PC-3 (cell line): ENCODE results near the gene TRMT6. TPM values are rescaled to one million over a fixed set of nuclear protein-coding genes. Genes with fewer than 3 reads are reported as not detected.
A peak's percentile ranks its signal among the peaks of the same experiment; 100 is the strongest.

ENCODE experiments used
- ATAC-seq: fragments of 200-7000 bp; cut with Tn5 transposase; 2 replicates; pipeline ENCODE4 v1.9.1; 2020; ENCODE audit warnings: mild to moderate bottlenecking, moderate library complexity
- BruUV-seq: library from RNA; stranded (reverse); fragments of 400-500 nt; replicated peaks from 2 replicates; lab custom pipeline; 2021; lab: Mats Ljungman, UMichigan
- CTCF ChIA-PET: fragments of 300-600 bp; sonication (Branson Sonifier 250); formaldehyde crosslinking; loops from one replicate; lab custom pipeline; 2022; ENCODE audit warnings: antibody characterized with exemption; lab: Charles Lee
- POLR2A ChIA-PET: fragments of 300-600 bp; sonication (Branson Sonifier 250); formaldehyde crosslinking; loops from one replicate; lab custom pipeline; 2022; ENCODE audit warnings: antibody characterized with exemption; ENCODE audit not compliant: unreplicated experiment; lab: Charles Lee
- DNase-seq: peaks from one replicate; pipeline ENCODE4 v3.0.0-alpha.2; 2015
- H2AFZ ChIP-seq: fragments of 300-600 bp; sonication (generic); 2 replicates; pipeline ENCODE4 v1.6.0; 2016; ENCODE audit warnings: antibody characterized with exemption, low read length
- H3F3A ChIP-seq: fragments of 300-600 bp; sonication (generic); one replicate; pipeline ENCODE4 v1.6.0; 2017; ENCODE audit warnings: antibody characterized with exemption, low read length, control low read depth, mild to moderate bottlenecking; ENCODE audit not compliant: unreplicated experiment
- H3K27ac ChIP-seq: fragments of 300-600 bp; sonication (generic); 2 replicates; pipeline ENCODE4 v1.5.1; 2016; ENCODE audit warnings: mild to moderate bottlenecking, low read length
- H3K27me3 ChIP-seq: fragments of 300-600 bp; sonication (generic); 2 replicates; pipeline ENCODE4 v1.6.1; 2016; ENCODE audit warnings: low read length, mixed read lengths
- H3K36me3 ChIP-seq: fragments of 300-600 bp; sonication (generic); 2 replicates; pipeline ENCODE4 v1.6.1; 2016; ENCODE audit warnings: low read depth, mixed run types, low read length, mixed read lengths
- H3K4me1 ChIP-seq: fragments of 300-600 bp; sonication (generic); 2 replicates; pipeline ENCODE4 v1.5.1; 2016; ENCODE audit warnings: low read length; ENCODE audit not compliant: insufficient read depth
- H3K4me2 ChIP-seq: fragments of 300-600 bp; sonication (generic); 2 replicates; pipeline ENCODE4 v1.6.0; 2016; ENCODE audit warnings: low read length
- H3K4me3 ChIP-seq: fragments of 300-600 bp; sonication (generic); 2 replicates; pipeline ENCODE4 v1.5.1; 2016; ENCODE audit warnings: mild to moderate bottlenecking, low read length, mixed read lengths
- H3K79me2 ChIP-seq: fragments of 300-600 bp; sonication (generic); 2 replicates; pipeline ENCODE4 v1.6.1; 2017; ENCODE audit warnings: low read length, mixed read lengths
- H3K9ac ChIP-seq: fragments of 300-600 bp; sonication (generic); 2 replicates; pipeline ENCODE4 v1.6.0; 2016; ENCODE audit warnings: mild to moderate bottlenecking, low read length
- H3K9me2 ChIP-seq: fragments of 300-600 bp; sonication (generic); replicated peaks from 2 replicates; pipeline ENCODE4 v1.6.1; 2016; ENCODE audit warnings: mixed run types, low read length, mixed read lengths
- H3K9me3 ChIP-seq: fragments of 300-600 bp; sonication (generic); 2 replicates; pipeline ENCODE4 v1.6.1; 2016; ENCODE audit warnings: low read length, mixed read lengths
- H4K20me1 ChIP-seq: fragments of 300-600 bp; sonication (generic); 2 replicates; pipeline ENCODE4 v1.6.1; 2016; ENCODE audit warnings: low read length, mixed read lengths
- CTCF ChIP-seq: fragments of 300-600 bp; sonication (generic); conservative IDR thresholded peaks from 2 replicates; pipeline ENCODE4 v1.5.1; 2017; ENCODE audit warnings: antibody characterized with exemption, low read depth, mild to moderate bottlenecking, low read length
- EZH2 ChIP-seq: fragments of 300-600 bp; sonication (generic); IDR thresholded peaks from one replicate; pipeline ENCODE4 v1.6.1; 2017; ENCODE audit warnings: antibody characterized with exemption, mild to moderate bottlenecking, low read length; ENCODE audit not compliant: unreplicated experiment
- EZH2phosphoT487 ChIP-seq: fragments of 300-600 bp; sonication (generic); IDR thresholded peaks from 2 replicates; pipeline ENCODE4 v1.6.1; 2018; ENCODE audit warnings: mild to moderate bottlenecking, antibody characterized with exemption, low read length, borderline replicate concordance
- intact Hi-C: fragments of 100-400 bp; cut with micrococcal nuclease; formaldehyde crosslinking; loops from 2 replicates; pipeline ENCODE4 v1.9.0; 2023
- total RNA-seq: library from RNA; depleted of rRNA; stranded (reverse); fragments of >200 nt; gene quantifications from 2 replicates; pipeline ENCODE4 v1.2.3, GENCODE V29; 2014

Gene TRMT6
- total RNA-seq, 1 experiment from 2014 or later: 44.0 TPM

GRCh38 chr20:5973172-5973571 is 22.8 kb upstream of the TRMT6 start:
- ATAC-seq: peak; percentile 94
- Histone ChIP-seq H3K27ac (peak overlapping the region; percentile 86), H3K9me2 (no peaks in the 10 kb centered on the region), H3K4me3 (peak overlapping the region; percentile 34; the same call in 1 of the 2 replicates), H3K79me2 (peaks cover 8% of the 10 kb centered on the region; the same call in 1 of the 2 replicates), H3K9ac (peak overlapping the region; percentile 34), H2AFZ (no peak overlapping the region), H3K27me3 (no peaks in the 10 kb centered on the region), H3K4me2 (peak overlapping the region; percentile 74), H3K9me3 (no peaks in the 10 kb centered on the region), H3K36me3 (peaks cover 43% of the 10 kb centered on the region), H4K20me1 (no peaks in the 10 kb centered on the region), H3K4me1 (peaks cover 52% of the 10 kb centered on the region), H3F3A (peaks cover 6% of the 10 kb centered on the region)
- ChIA-PET POLR2A (no interaction called here), CTCF (no interaction called here)
- TF ChIP-seq EZH2phosphoT487 (no peak), CTCF (no peak), EZH2 (no peak)
- peak; percentile 97 for DNase-seq
- intact Hi-C loops: loop anchor here (1.0 to 2.0 kb wide), 2 partner anchors 14 to 23 kb away; partner anchors contain the start of genes MCM8 and TRMT6
- BruUV-seq: no TSS peak

- BruUV-seq: no TSS peak
- H3K4me1 ChIP-seq: peaks cover 44% of the 10 kb centered on the region
- no peaks in the 10 kb centered on the region for H3K9me3 ChIP-seq
- peaks cover 8% of the 10 kb centered on the region; the same call in 1 of the 2 replicates for H3K79me2 ChIP-seq
- intact Hi-C loops: no loop called here
- H2AFZ ChIP-seq: no peak overlapping the region
- H3K9me2 ChIP-seq: no peaks in the 10 kb centered on the region
- peaks cover 37% of the 10 kb centered on the region for H3K36me3 ChIP-seq
- no peaks in the 10 kb centered on the region for H4K20me1 ChIP-seq
- TF ChIP-seq EZH2phosphoT487: no peak
- no peak for TF ChIP-seq CTCF
- TF ChIP-seq EZH2: no peak
- no peak for ATAC-seq
- ChIA-PET POLR2A (no interaction called here), CTCF (interaction anchor here (0.8 kb wide), 1 partner anchor 103 kb away, joined by 5 read pairs; no protein-coding TSS in a partner anchor)
- DNase-seq: peak; percentile 39
- H3F3A ChIP-seq: peaks cover 6% of the 10 kb centered on the region
- H3K27me3 ChIP-seq: no peaks in the 10 kb centered on the region
- no peak overlapping the region; the same call in 1 of the 2 replicates for H3K27ac ChIP-seq
- no peak overlapping the region for H3K9ac ChIP-seq
- no peak overlapping the region for H3K4me2 ChIP-seq
- no peak overlapping the region for H3K4me3 ChIP-seq
These were observed 20.9 kb upstream of the TRMT6 start for GRCh38 chr20:5971203-5971602.

GRCh38 chr20:5970381-5970780 is 20.0 kb upstream of the TRMT6 start:
- Histone ChIP-seq H3F3A (peaks cover 6% of the 10 kb centered on the region), H3K4me1 (peaks cover 44% of the 10 kb centered on the region), H3K4me3 (no peak overlapping the region), H3K9me2 (no peaks in the 10 kb centered on the region), H3K79me2 (peaks cover 8% of the 10 kb centered on the region; the same call in 1 of the 2 replicates), H3K36me3 (peaks cover 38% of the 10 kb centered on the region), H2AFZ (no peak overlapping the region), H3K9ac (no peak overlapping the region), H3K27me3 (no peaks in the 10 kb centered on the region), H3K4me2 (no peak overlapping the region), H4K20me1 (no peaks in the 10 kb centered on the region), H3K9me3 (no peaks in the 10 kb centered on the region), H3K27ac (no peak overlapping the region)
- TF ChIP-seq CTCF: no peak
- TF ChIP-seq EZH2: no peak
- no peak for TF ChIP-seq EZH2phosphoT487
- intact Hi-C loops: no loop called here
- ChIA-PET CTCF (no interaction called here), POLR2A (no interaction called here)
- no peak for DNase-seq
- no TSS peak for BruUV-seq
- ATAC-seq: no peak
